Measurements from ENCODE around the gene FXYD7.
"Not testable (repeated sequence)": the region's sequence is repeated elsewhere in the genome, so short reads cannot be mapped to it uniquely, and the experiment has no call there.

FXYD7 gene

GRCh38 chr19:35103614-35104013, 39.4 kb upstream of the FXYD7 start:
- not testable (repeated sequence) for H3K36me3 ChIP-seq (ENCODE audit: control insufficient read depth, insufficient read depth, low read length); H3K9ac ChIP-seq (ENCODE audit: low read length)

DNA sequence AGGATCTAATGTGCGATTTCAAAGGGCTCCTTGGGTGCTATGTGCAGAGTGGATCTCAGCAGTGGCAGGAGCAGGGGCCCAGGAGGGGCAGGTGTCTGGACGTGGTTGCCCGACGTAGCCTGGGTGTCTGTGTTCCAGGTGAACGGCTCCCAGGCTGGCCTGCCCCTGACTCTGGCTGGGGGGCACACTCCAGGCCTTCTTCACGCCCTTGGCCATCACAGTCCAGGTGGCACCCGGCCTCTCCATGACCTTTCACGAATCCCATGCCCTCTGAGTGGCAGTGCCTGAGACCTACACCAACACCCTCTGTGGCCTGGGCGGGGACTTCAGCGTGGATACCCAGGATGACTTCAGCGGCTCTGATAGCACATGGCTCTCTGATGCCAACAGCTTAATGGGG, 38.7 kb upstream of the FXYD7 start:
- Histone ChIP-seq H3K27ac (ENCODE audit: low read depth, low read length) (no peak overlapping the region), H3K36me3 (ENCODE audit: control insufficient read depth, insufficient read depth, low read length) (no peaks in the 10 kb centered on the region), H3K27me3 (ENCODE audit: control insufficient read depth, insufficient read depth, low read length) (no peaks in the 10 kb centered on the region), H3K9ac (ENCODE audit: low read length) (no peak overlapping the region), H3K4me1 (ENCODE audit: control insufficient read depth, insufficient read depth, low read length) (peaks cover 3% of the 10 kb centered on the region; the same call in 1 of the 2 replicates), H3K4me3 (ENCODE audit: low read depth, low read length) (no peak overlapping the region), H3K9me3 (ENCODE audit: control insufficient read depth, insufficient read depth, low read depth, low read length) (peaks cover 6% of the 10 kb centered on the region; the same call in 1 of the 2 replicates)

More at GRCh38 chr19:35103614-35104013, 39.4 kb upstream of the FXYD7 start:
- H3K9me3 ChIP-seq (ENCODE audit: control insufficient read depth, insufficient read depth, low read depth, low read length); H3K27me3 ChIP-seq (ENCODE audit: control insufficient read depth, insufficient read depth, low read length); H3K4me3 ChIP-seq (ENCODE audit: low read depth, low read length); H3K27ac ChIP-seq (ENCODE audit: low read depth, low read length); H3K4me1 ChIP-seq (ENCODE audit: control insufficient read depth, insufficient read depth, low read length): not testable (repeated sequence)

DNA sequence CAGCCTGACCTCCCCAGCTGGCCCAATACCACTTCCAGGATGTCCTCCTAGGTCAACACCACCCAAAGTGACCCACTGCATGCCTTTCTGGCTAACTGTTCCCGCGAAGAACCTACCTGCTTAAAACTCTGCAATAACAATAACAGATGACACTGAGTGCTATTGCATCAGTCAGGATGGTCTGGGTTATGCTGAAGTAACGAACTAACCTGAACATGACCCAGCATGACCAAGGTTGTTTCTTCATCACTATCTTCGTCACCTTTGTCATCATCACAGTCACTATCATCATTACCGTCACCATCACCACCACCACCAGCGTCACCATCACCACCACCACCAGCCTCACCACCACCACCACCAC, 38.0 kb upstream of the FXYD7 start:
- Histone ChIP-seq H3K27ac (ENCODE audit: low read depth, low read length) (no peak overlapping the region), H3K27me3 (ENCODE audit: control insufficient read depth, insufficient read depth, low read length) (no peaks in the 10 kb centered on the region), H3K9me3 (ENCODE audit: control insufficient read depth, insufficient read depth, low read depth, low read length) (peaks cover 6% of the 10 kb centered on the region; the same call in 1 of the 2 replicates), H3K4me3 (ENCODE audit: low read depth, low read length) (no peak overlapping the region), H3K36me3 (ENCODE audit: control insufficient read depth, insufficient read depth, low read length) (no peaks in the 10 kb centered on the region), H3K4me1 (ENCODE audit: control insufficient read depth, insufficient read depth, low read length) (peaks cover 3% of the 10 kb centered on the region; the same call in 1 of the 2 replicates), H3K9ac (ENCODE audit: low read length) (no peak overlapping the region)

DNA sequence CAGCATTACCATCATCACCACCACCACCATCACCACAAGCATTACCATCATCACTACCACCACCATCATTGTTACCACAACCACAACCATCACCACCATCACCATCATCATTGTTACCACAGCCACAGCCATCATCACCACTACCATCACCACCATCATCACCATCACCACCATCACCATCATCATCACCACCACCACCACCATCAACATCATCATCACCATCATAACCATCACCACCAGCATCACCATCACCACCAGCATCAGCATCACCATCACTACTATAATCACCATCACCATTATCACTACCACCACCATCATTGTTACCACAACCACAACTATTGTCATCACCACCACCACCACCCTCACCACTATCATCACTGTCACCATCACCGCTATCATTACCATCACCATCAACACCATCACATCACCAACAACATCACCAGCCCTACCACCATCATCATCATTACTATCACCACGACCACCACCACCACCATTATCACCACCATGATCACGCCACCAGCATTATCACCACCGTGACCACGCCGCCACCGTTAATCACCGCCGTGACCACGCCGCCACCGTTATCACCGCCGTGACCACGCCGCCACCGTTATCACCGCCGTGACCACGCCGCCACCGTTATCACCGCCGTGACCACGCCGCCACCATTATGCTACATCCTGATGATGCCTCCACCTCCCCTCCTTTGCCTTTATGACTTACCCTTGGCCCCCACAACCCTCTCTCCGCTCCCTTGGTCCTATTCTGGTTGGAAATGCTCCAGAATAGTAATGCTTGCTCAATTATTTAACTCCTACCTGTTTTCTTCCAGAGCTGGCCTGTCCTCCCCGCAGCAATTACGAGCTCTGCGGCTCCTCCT, 37.4 kb upstream of the FXYD7 start:
- Histone ChIP-seq H3K4me1 (ENCODE audit: control insufficient read depth, insufficient read depth, low read length) (peaks cover 3% of the 10 kb centered on the region; the same call in 1 of the 2 replicates), H3K9me3 (ENCODE audit: control insufficient read depth, insufficient read depth, low read depth, low read length) (peaks cover 6% of the 10 kb centered on the region; the same call in 1 of the 2 replicates), H3K27me3 (ENCODE audit: control insufficient read depth, insufficient read depth, low read length) (no peaks in the 10 kb centered on the region), H3K36me3 (ENCODE audit: control insufficient read depth, insufficient read depth, low read length) (no peaks in the 10 kb centered on the region), H3K4me3 (ENCODE audit: low read depth, low read length) (no peak overlapping the region), H3K9ac (ENCODE audit: low read length) (no peak overlapping the region), H3K27ac (ENCODE audit: low read depth, low read length) (no peak overlapping the region)

DNA sequence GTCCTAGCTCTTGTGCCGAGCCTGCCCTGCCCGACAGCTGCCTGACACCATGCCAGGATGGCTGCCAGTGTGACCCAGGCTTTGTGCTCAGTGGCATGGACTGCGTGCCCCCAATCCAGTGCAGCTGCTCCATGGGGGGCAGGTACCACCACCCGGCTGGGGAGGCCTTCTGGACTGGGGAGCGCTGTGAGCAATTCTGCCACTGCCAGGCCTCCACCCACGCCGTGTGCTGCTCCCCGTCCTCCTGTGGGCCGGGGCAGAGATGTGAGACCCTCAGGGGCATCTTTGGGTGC, 36.8 kb upstream of the FXYD7 start:
- H3K4me1 ChIP-seq (ENCODE audit: control insufficient read depth, insufficient read depth, low read length): peaks cover 3% of the 10 kb centered on the region; the same call in 1 of the 2 replicates
- peaks cover 6% of the 10 kb centered on the region; the same call in 1 of the 2 replicates for H3K9me3 ChIP-seq (ENCODE audit: control insufficient read depth, insufficient read depth, low read depth, low read length)
- no peaks in the 10 kb centered on the region for H3K36me3 ChIP-seq (ENCODE audit: control insufficient read depth, insufficient read depth, low read length)
- H3K27ac ChIP-seq (ENCODE audit: low read depth, low read length): no peak overlapping the region
- no peak overlapping the region for H3K9ac ChIP-seq (ENCODE audit: low read length)
- no peaks in the 10 kb centered on the region for H3K27me3 ChIP-seq (ENCODE audit: control insufficient read depth, insufficient read depth, low read length)
- H3K4me3 ChIP-seq (ENCODE audit: low read depth, low read length): no peak overlapping the region

DNA sequence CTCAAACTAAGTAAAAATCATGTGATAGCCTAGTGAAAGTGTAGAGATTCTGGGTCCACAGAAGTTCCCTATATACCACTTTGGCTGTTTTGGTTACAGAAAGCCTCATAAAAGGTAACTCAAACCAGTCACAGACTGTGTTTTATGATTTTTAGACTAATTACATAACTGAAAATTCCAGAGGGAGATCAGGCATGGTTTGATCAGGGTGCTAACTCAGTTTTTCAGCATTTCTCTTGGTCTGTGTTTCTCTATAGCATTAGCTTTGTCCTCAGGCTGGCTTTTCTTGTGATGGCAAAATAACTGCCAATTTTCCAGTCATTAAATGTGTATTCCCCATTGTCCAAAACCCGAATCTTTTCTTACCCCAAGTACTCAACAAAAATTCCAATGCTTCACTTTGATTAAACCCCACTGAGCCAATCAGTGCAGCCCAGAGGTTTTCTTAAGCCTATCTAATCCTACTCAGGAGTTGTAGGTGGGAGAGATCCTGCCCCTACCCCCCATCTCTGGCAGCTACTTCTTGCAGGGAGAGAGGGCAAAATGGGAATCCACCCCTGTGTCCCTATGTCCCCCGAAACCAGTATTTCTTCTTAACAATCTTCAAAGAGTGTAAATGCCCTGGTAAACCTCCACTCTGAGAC, 36.0 kb upstream of the FXYD7 start:
- Histone ChIP-seq H3K27ac (ENCODE audit: low read depth, low read length) (no peak overlapping the region), H3K4me1 (ENCODE audit: control insufficient read depth, insufficient read depth, low read length) (peaks cover 3% of the 10 kb centered on the region; the same call in 1 of the 2 replicates), H3K27me3 (ENCODE audit: control insufficient read depth, insufficient read depth, low read length) (no peaks in the 10 kb centered on the region)

GRCh38 chr19:35107545-35107944, 35.5 kb upstream of the FXYD7 start:
- Histone ChIP-seq H3K36me3 (ENCODE audit: control insufficient read depth, insufficient read depth, low read length) (no peaks in the 10 kb centered on the region), H3K4me3 (ENCODE audit: low read depth, low read length) (no peak overlapping the region), H3K4me1 (ENCODE audit: control insufficient read depth, insufficient read depth, low read length) (peaks cover 3% of the 10 kb centered on the region; the same call in 1 of the 2 replicates), H3K9ac (ENCODE audit: low read length) (no peak overlapping the region), H3K9me3 (ENCODE audit: control insufficient read depth, insufficient read depth, low read depth, low read length) (peaks cover 6% of the 10 kb centered on the region; the same call in 1 of the 2 replicates), H3K27ac (ENCODE audit: low read depth, low read length) (no peak overlapping the region), H3K27me3 (ENCODE audit: control insufficient read depth, insufficient read depth, low read length) (no peaks in the 10 kb centered on the region)

More for the DNA sequence above, 36.0 kb upstream of the FXYD7 start:
- Histone ChIP-seq H3K9me3 (ENCODE audit: control insufficient read depth, insufficient read depth, low read depth, low read length) (peaks cover 6% of the 10 kb centered on the region; the same call in 1 of the 2 replicates), H3K4me3 (ENCODE audit: low read depth, low read length) (no peak overlapping the region), H3K36me3 (ENCODE audit: control insufficient read depth, insufficient read depth, low read length) (no peaks in the 10 kb centered on the region), H3K9ac (ENCODE audit: low read length) (no peak overlapping the region)

DNA sequence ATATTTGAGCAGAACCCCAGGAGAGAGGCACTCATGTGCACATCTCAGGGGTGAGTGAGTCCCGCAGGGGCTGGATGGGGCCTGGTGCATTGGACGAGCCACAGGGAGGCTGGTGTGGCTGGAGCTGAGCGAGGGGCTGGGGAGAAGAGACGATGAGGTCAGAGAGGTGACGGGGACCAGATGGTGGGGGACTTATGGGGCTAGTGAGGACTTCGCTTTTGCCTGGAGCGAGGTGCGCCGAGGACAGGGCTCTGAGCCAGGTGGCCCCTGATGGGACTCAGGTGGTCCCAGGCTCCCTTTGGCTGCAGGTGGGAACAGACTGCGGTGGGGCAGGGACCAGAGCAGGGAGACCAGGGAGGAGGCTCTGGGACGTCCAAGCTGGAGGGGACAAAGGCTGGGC, 34.3 kb upstream of the FXYD7 start:
- Histone ChIP-seq H3K9me3 (ENCODE audit: control insufficient read depth, insufficient read depth, low read depth, low read length) (peaks cover 6% of the 10 kb centered on the region; the same call in 1 of the 2 replicates), H3K4me1 (ENCODE audit: control insufficient read depth, insufficient read depth, low read length) (peaks cover 3% of the 10 kb centered on the region; the same call in 1 of the 2 replicates), H3K9ac (ENCODE audit: low read length) (no peak overlapping the region), H3K36me3 (ENCODE audit: control insufficient read depth, insufficient read depth, low read length) (no peaks in the 10 kb centered on the region), H3K27me3 (ENCODE audit: control insufficient read depth, insufficient read depth, low read length) (no peaks in the 10 kb centered on the region), H3K27ac (ENCODE audit: low read depth, low read length) (no peak overlapping the region), H3K4me3 (ENCODE audit: low read depth, low read length) (no peak overlapping the region)

GRCh38 chr19:35109395-35110112, 33.5 kb upstream of the FXYD7 start:
- H3K27me3 ChIP-seq (ENCODE audit: control insufficient read depth, insufficient read depth, low read length): no peaks in the 10 kb centered on the region
- peaks cover 3% of the 10 kb centered on the region; the same call in 1 of the 2 replicates for H3K4me1 ChIP-seq (ENCODE audit: control insufficient read depth, insufficient read depth, low read length)
- no peaks in the 10 kb centered on the region for H3K36me3 ChIP-seq (ENCODE audit: control insufficient read depth, insufficient read depth, low read length)
- H3K4me3 ChIP-seq (ENCODE audit: low read depth, low read length): no peak overlapping the region
- no peak overlapping the region for H3K9ac ChIP-seq (ENCODE audit: low read length)
- no peak overlapping the region for H3K27ac ChIP-seq (ENCODE audit: low read depth, low read length)
- peaks cover 6% of the 10 kb centered on the region; the same call in 1 of the 2 replicates for H3K9me3 ChIP-seq (ENCODE audit: control insufficient read depth, insufficient read depth, low read depth, low read length)

- Histone ChIP-seq H3K4me3 (ENCODE audit: low read depth, low read length) (no peak overlapping the region), H3K9me3 (ENCODE audit: control insufficient read depth, insufficient read depth, low read depth, low read length) (no peaks in the 10 kb centered on the region), H3K27me3 (ENCODE audit: control insufficient read depth, insufficient read depth, low read length) (no peaks in the 10 kb centered on the region; the same call in 1 of the 2 replicates), H3K9ac (ENCODE audit: low read length) (no peak overlapping the region), H3K36me3 (ENCODE audit: control insufficient read depth, insufficient read depth, low read length) (no peaks in the 10 kb centered on the region), H3K27ac (ENCODE audit: low read depth, low read length) (no peak overlapping the region), H3K4me1 (ENCODE audit: control insufficient read depth, insufficient read depth, low read length) (peaks cover 13% of the 10 kb centered on the region)
These were observed 32.1 kb upstream of the FXYD7 start for GRCh38 chr19:35110974-35111373.

All from HUES6 (cell line).